GM12878 (cell line): ENCODE results near the gene TNIP3.

Source experiments
- CREB1 ChIP-seq: IDR thresholded peaks from 2 replicates; pipeline ENCODE4 v1.6.1; 2012; ENCODE audit warnings: low read depth, mild to moderate bottlenecking, inconsistent platforms
- EP300 ChIP-seq, 2 experiments: fragments of 150-350 bp in 1 of 2; IDR thresholded peaks; 2 replicates each; pipeline ENCODE4 v1.6.1; 2011 to 2012; ENCODE audit warnings: low read depth in 2 of 2, low read length in 2 of 2, borderline replicate concordance in 1 of 2, improper control_type of control experiment in 1 of 2, inconsistent platforms in 1 of 2; ENCODE audit not compliant: control insufficient read depth in 1 of 2
- ETV6 ChIP-seq, 2 experiments: fragments of 450-650 bp in 1 of 2; IDR thresholded peaks in 1 of 2; conservative IDR thresholded peaks in 1 of 2; 2 replicates each; pipeline ENCODE4 v1.6.1; 2014; ENCODE audit warnings: antibody characterized with exemption in 1 of 2, borderline replicate concordance in 1 of 2, low read depth in 1 of 2, mild to moderate bottlenecking in 1 of 2, moderate library complexity in 1 of 2
- FOS ChIP-seq: IDR thresholded peaks from 3 replicates; pipeline ENCODE4 v1.6.1; 2011; ENCODE audit warnings: borderline replicate concordance; ENCODE audit not compliant: insufficient read length; ENCODE audit errors: extremely low read depth
- NFYB ChIP-seq: IDR thresholded peaks from 2 replicates; pipeline ENCODE4 v1.6.1; 2011; ENCODE audit warnings: low read depth, mild to moderate bottlenecking, low read length, improper control_type of control experiment, moderate library complexity; ENCODE audit not compliant: insufficient read depth
- NR2C1 ChIP-seq: fragments of 450-650 bp; IDR thresholded peaks from 2 replicates; pipeline ENCODE4 v1.6.1; 2017; ENCODE audit warnings: antibody characterized with exemption, mild to moderate bottlenecking, moderate library complexity
- NRF1 ChIP-seq: conservative IDR thresholded peaks from 2 replicates; pipeline ENCODE4 v1.6.1; 2011; ENCODE audit warnings: mild to moderate bottlenecking, low read depth, low read length, improper control_type of control experiment
- PML ChIP-seq: IDR thresholded peaks from 2 replicates; pipeline ENCODE4 v1.6.1; 2012; ENCODE audit warnings: low read length, inconsistent platforms
- POLR2A ChIP-seq: IDR thresholded peaks from 2 replicates; pipeline ENCODE4 v1.6.1; 2011; ENCODE audit warnings: low read depth, mild to moderate bottlenecking, low read length
- TF ChIP-seq, protein P1 (sequence below), 3 experiments: IDR thresholded peaks in 2 of 3; conservative IDR thresholded peaks in 1 of 3; 2 replicates each; pipeline ENCODE4 v1.5.1; 2011; ENCODE audit warnings: low read depth in 3 of 3, low read length in 3 of 3, mild to moderate bottlenecking in 3 of 3, control low read depth in 2 of 3, moderate library complexity in 2 of 3, inconsistent platforms in 1 of 3, mixed read lengths in 1 of 3; ENCODE audit not compliant: control insufficient read depth in 2 of 3, insufficient read depth in 1 of 3; ENCODE audit errors: extremely low read depth in 1 of 3
- TF ChIP-seq, protein P2 (sequence below): fragments of 450-650 bp; formaldehyde crosslinking; IDR thresholded peaks from 2 replicates; pipeline ENCODE4 v1.4.0; 2022; ENCODE audit warnings: mild to moderate bottlenecking, moderate library complexity
- TF ChIP-seq, protein P3 (sequence below): IDR thresholded peaks from 2 replicates; pipeline ENCODE4 v1.6.1; 2012; ENCODE audit warnings: low read depth, low read length, improper control_type of control experiment
- TF ChIP-seq, protein P4 (sequence below): IDR thresholded peaks from 2 replicates; pipeline ENCODE4 v1.6.1; 2011; ENCODE audit warnings: low read depth, low read length, improper control_type of control experiment, borderline replicate concordance

DNA sequence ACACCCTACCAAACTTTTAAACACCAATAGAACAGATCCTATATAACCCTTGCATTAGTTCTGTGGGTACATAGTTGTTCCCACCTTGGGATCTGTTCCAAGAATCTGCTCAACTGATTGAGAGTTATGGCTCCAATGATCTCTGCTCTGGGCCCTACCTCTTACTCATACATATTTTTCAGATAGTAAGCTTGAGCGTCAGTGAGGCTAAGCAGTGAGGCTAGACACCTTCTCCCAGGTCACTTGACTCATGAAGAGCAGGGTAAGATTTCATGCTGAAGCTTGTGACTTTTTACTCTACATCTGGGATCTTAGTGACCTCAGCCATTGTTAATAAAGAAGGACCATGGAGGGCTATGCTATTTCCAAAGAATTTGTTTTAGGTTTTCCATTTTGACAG is 23.1 kb upstream of the TNIP3 start:
- no peak for TF ChIP-seq POLR2A
- TF ChIP-seq, protein P1, sequence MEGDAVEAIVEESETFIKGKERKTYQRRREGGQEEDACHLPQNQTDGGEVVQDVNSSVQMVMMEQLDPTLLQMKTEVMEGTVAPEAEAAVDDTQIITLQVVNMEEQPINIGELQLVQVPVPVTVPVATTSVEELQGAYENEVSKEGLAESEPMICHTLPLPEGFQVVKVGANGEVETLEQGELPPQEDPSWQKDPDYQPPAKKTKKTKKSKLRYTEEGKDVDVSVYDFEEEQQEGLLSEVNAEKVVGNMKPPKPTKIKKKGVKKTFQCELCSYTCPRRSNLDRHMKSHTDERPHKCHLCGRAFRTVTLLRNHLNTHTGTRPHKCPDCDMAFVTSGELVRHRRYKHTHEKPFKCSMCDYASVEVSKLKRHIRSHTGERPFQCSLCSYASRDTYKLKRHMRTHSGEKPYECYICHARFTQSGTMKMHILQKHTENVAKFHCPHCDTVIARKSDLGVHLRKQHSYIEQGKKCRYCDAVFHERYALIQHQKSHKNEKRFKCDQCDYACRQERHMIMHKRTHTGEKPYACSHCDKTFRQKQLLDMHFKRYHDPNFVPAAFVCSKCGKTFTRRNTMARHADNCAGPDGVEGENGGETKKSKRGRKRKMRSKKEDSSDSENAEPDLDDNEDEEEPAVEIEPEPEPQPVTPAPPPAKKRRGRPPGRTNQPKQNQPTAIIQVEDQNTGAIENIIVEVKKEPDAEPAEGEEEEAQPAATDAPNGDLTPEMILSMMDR (IDR thresholded peaks at IDR 0.05 in 2 of 3, conservative IDR thresholded peaks at IDR 0.05 in 1 of 3; ENCODE audit: control insufficient read depth in 2 of 3, extremely low read depth in 1 of 3, insufficient read depth in 1 of 3, low read depth in 3 of 3, low read length in 3 of 3) = no peak
- no peak for TF ChIP-seq PML
- TF ChIP-seq NR2C1 = no peak
- TF ChIP-seq, protein P2, sequence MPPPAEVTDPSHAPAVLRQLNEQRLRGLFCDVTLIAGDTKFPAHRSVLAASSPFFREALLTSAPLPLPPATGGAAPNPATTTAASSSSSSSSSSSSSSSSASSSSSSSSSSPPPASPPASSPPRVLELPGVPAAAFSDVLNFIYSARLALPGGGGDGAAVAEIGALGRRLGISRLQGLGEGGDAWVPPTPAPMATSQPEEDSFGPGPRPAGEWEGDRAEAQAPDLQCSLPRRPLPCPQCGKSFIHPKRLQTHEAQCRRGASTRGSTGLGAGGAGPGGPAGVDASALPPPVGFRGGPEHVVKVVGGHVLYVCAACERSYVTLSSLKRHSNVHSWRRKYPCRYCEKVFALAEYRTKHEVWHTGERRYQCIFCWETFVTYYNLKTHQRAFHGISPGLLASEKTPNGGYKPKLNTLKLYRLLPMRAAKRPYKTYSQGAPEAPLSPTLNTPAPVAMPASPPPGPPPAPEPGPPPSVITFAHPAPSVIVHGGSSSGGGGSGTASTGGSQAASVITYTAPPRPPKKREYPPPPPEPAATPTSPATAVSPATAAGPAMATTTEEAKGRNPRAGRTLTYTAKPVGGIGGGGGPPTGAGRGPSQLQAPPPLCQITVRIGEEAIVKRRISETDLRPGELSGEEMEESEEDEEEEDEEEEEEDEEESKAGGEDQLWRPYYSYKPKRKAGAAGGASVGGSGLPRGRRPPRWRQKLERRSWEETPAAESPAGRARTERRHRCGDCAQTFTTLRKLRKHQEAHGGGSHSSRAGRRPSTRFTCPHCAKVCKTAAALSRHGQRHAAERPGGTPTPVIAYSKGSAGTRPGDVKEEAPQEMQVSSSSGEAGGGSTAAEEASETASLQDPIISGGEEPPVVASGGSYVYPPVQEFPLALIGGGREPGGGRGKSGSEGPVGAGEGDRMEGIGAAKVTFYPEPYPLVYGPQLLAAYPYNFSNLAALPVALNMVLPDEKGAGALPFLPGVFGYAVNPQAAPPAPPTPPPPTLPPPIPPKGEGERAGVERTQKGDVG (CRISPR knock-in tag) = no peak
- no peak for TF ChIP-seq EP300 (IDR thresholded peaks at IDR 0.05; ENCODE audit: borderline replicate concordance in 1 of 2, control insufficient read depth in 1 of 2, low read depth in 2 of 2, low read length in 2 of 2)
- TF ChIP-seq FOS = no peak
- no peak for TF ChIP-seq NFYB
- no peak for TF ChIP-seq CREB1
- TF ChIP-seq, protein P3, sequence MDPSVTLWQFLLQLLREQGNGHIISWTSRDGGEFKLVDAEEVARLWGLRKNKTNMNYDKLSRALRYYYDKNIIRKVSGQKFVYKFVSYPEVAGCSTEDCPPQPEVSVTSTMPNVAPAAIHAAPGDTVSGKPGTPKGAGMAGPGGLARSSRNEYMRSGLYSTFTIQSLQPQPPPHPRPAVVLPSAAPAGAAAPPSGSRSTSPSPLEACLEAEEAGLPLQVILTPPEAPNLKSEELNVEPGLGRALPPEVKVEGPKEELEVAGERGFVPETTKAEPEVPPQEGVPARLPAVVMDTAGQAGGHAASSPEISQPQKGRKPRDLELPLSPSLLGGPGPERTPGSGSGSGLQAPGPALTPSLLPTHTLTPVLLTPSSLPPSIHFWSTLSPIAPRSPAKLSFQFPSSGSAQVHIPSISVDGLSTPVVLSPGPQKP = no peak
- no peak for TF ChIP-seq ETV6 (conservative IDR thresholded peaks at IDR 0.05 in 1 of 2, IDR thresholded peaks at IDR 0.05 in 1 of 2; ENCODE audit: borderline replicate concordance in 1 of 2, low read depth in 1 of 2)
- TF ChIP-seq NRF1 = no peak
- TF ChIP-seq, protein P4, sequence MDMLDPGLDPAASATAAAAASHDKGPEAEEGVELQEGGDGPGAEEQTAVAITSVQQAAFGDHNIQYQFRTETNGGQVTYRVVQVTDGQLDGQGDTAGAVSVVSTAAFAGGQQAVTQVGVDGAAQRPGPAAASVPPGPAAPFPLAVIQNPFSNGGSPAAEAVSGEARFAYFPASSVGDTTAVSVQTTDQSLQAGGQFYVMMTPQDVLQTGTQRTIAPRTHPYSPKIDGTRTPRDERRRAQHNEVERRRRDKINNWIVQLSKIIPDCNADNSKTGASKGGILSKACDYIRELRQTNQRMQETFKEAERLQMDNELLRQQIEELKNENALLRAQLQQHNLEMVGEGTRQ = no peak
